Neural progenitor cell (in vitro differentiated cells): Measurements from ENCODE around the gene FBLN1.

Experiments used
- EZH2 ChIP-seq: fragments of 200-600 bp; sonication (generic); IDR thresholded peaks from 2 replicates; pipeline ENCODE4 v1.6.1; 2017; ENCODE audit warnings: antibody characterized with exemption, mild to moderate bottlenecking, moderate library complexity
- TF ChIP-seq, protein P1 (sequence below): fragments of 200-600 bp; sonication (generic); IDR thresholded peaks from 2 replicates; pipeline ENCODE4 v1.5.1; 2017; ENCODE audit warnings: antibody characterized with exemption, mild to moderate bottlenecking

DNA sequence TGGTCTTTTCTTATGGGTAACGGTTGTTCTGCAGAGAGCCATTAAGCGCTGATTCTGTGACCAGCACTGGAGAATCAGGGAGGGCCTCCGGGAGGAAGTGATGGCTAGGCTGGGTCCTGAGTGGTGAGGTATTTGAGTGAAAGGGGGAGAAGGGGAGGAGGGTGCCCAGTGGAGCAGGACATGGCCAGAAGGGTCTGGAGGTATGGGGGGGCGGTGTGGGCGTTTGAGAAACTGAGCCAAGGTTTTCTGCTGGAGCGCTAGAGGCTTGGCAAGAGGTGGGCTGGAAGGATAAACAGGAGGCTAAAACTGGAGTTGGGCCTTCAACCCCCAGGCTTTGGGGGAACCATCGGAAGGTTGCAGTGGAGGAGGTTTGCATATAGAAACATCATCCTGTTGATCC lies 72.5 kb downstream of the FBLN1 start:
- no peak for TF ChIP-seq EZH2
- TF ChIP-seq, protein P1, sequence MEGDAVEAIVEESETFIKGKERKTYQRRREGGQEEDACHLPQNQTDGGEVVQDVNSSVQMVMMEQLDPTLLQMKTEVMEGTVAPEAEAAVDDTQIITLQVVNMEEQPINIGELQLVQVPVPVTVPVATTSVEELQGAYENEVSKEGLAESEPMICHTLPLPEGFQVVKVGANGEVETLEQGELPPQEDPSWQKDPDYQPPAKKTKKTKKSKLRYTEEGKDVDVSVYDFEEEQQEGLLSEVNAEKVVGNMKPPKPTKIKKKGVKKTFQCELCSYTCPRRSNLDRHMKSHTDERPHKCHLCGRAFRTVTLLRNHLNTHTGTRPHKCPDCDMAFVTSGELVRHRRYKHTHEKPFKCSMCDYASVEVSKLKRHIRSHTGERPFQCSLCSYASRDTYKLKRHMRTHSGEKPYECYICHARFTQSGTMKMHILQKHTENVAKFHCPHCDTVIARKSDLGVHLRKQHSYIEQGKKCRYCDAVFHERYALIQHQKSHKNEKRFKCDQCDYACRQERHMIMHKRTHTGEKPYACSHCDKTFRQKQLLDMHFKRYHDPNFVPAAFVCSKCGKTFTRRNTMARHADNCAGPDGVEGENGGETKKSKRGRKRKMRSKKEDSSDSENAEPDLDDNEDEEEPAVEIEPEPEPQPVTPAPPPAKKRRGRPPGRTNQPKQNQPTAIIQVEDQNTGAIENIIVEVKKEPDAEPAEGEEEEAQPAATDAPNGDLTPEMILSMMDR = no peak
